ENCODE data around the gene IRAK1.
A peak's percentile ranks its signal among the peaks of the same experiment; 100 is the strongest.

IRAK1 gene

GRCh38 chrX:154039577-154039976 is 19.9 kb upstream of the IRAK1 start:
- peak overlapping the region; percentile 61 for H3K27ac ChIP-seq (ENCODE audit: low read length)
- H3K4me1 ChIP-seq (ENCODE audit: control insufficient read depth in 1 of 2, insufficient read depth in 2 of 2, low read length in 2 of 2): peaks cover 9 to 34% of the 10 kb centered on the region in 2 donors
- no peaks in the 10 kb centered on the region for H3K9me3 ChIP-seq (ENCODE audit: control insufficient read depth in 1 of 2, low read length in 2 of 2)
- no peak overlapping the region for H3K4me3 ChIP-seq (ENCODE audit: low read depth in 1 of 2, low read length in 2 of 2)
- no peaks in the 10 kb centered on the region for H3K27me3 ChIP-seq (ENCODE audit: low read depth, low read length)
- peaks cover 4 to 5% of the 10 kb centered on the region in 2 donors for H3K36me3 ChIP-seq (ENCODE audit: control insufficient read depth in 1 of 2, insufficient read depth in 2 of 2, low read length in 2 of 2)

GRCh38 chrX:154038656-154039055 is 19.0 kb upstream of the IRAK1 start:
- Histone ChIP-seq H3K36me3 (ENCODE audit: control insufficient read depth in 1 of 2, insufficient read depth in 2 of 2, low read length in 2 of 2) (peaks cover 4 to 5% of the 10 kb centered on the region in 2 donors), H3K9me3 (ENCODE audit: control insufficient read depth in 1 of 2, low read length in 2 of 2) (no peaks in the 10 kb centered on the region), H3K4me1 (ENCODE audit: control insufficient read depth in 1 of 2, insufficient read depth in 2 of 2, low read length in 2 of 2) (peaks cover 9 to 32% of the 10 kb centered on the region in 2 donors), H3K4me3 (ENCODE audit: low read depth in 1 of 2, low read length in 2 of 2) (no peak overlapping the region), H3K27ac (ENCODE audit: low read length) (no peak overlapping the region), H3K27me3 (ENCODE audit: low read depth, low read length) (no peaks in the 10 kb centered on the region)

- Histone ChIP-seq H3K27me3 (ENCODE audit: low read depth, low read length) (no peaks in the 10 kb centered on the region), H3K27ac (ENCODE audit: low read length) (no peak overlapping the region), H3K4me1 (ENCODE audit: control insufficient read depth in 1 of 2, insufficient read depth in 2 of 2, low read length in 2 of 2) (peaks cover 9 to 26% of the 10 kb centered on the region in 2 donors), H3K9me3 (ENCODE audit: control insufficient read depth in 1 of 2, low read length in 2 of 2) (no peaks in the 10 kb centered on the region), H3K36me3 (ENCODE audit: control insufficient read depth in 1 of 2, insufficient read depth in 2 of 2, low read length in 2 of 2) (peaks cover 3 to 4% of the 10 kb centered on the region in 2 donors), H3K4me3 (ENCODE audit: low read depth in 1 of 2, low read length in 2 of 2) (no peak overlapping the region)
These were observed 18.1 kb upstream of the IRAK1 start for GRCh38 chrX:154037754-154038153.

GRCh38 chrX:154036513-154036912 is 16.8 kb upstream of the IRAK1 start:
- no peak overlapping the region for H3K27ac ChIP-seq (ENCODE audit: low read length)
- peaks cover 6 to 22% of the 10 kb centered on the region in 2 donors for H3K4me1 ChIP-seq (ENCODE audit: control insufficient read depth in 1 of 2, insufficient read depth in 2 of 2, low read length in 2 of 2)

GRCh38 chrX:154033848-154034247 is 14.1 kb upstream of the IRAK1 start:
- Histone ChIP-seq H3K4me3 (ENCODE audit: low read depth in 1 of 2, low read length in 2 of 2) (no peak overlapping the region), H3K27me3 (ENCODE audit: low read depth, low read length) (no peaks in the 10 kb centered on the region), H3K36me3 (ENCODE audit: control insufficient read depth in 1 of 2, insufficient read depth in 2 of 2, low read length in 2 of 2) (peaks cover 12 to 22% of the 10 kb centered on the region in 2 donors), H3K4me1 (ENCODE audit: control insufficient read depth in 1 of 2, insufficient read depth in 2 of 2, low read length in 2 of 2) (peaks cover 0 to 6% of the 10 kb centered on the region in 2 donors), H3K27ac (ENCODE audit: low read length) (no peak overlapping the region), H3K9me3 (ENCODE audit: control insufficient read depth in 1 of 2, low read length in 2 of 2) (no peaks in the 10 kb centered on the region)

More at GRCh38 chrX:154036513-154036912, 16.8 kb upstream of the IRAK1 start:
- Histone ChIP-seq H3K9me3 (ENCODE audit: control insufficient read depth in 1 of 2, low read length in 2 of 2) (no peaks in the 10 kb centered on the region), H3K4me3 (ENCODE audit: low read depth in 1 of 2, low read length in 2 of 2) (no peak overlapping the region), H3K27me3 (ENCODE audit: low read depth, low read length) (no peaks in the 10 kb centered on the region), H3K36me3 (ENCODE audit: control insufficient read depth in 1 of 2, insufficient read depth in 2 of 2, low read length in 2 of 2) (peaks cover 8 to 10% of the 10 kb centered on the region in 2 donors)

GRCh38 chrX:154032653-154033052 is 13.0 kb upstream of the IRAK1 start:
- Histone ChIP-seq H3K27ac (ENCODE audit: low read length) (no peak overlapping the region), H3K27me3 (ENCODE audit: low read depth, low read length) (no peaks in the 10 kb centered on the region)

GRCh38 chrX:154032160-154032559 is 12.5 kb upstream of the IRAK1 start:
- peaks cover 10 to 25% of the 10 kb centered on the region in 2 donors for H3K36me3 ChIP-seq (ENCODE audit: control insufficient read depth in 1 of 2, insufficient read depth in 2 of 2, low read length in 2 of 2)
- H3K27me3 ChIP-seq (ENCODE audit: low read depth, low read length): no peaks in the 10 kb centered on the region
- H3K4me3 ChIP-seq (ENCODE audit: low read depth in 1 of 2, low read length in 2 of 2): no peak overlapping the region
- no peaks in the 10 kb centered on the region for H3K9me3 ChIP-seq (ENCODE audit: control insufficient read depth in 1 of 2, low read length in 2 of 2)
- peaks cover 0 to 10% of the 10 kb centered on the region in 2 donors for H3K4me1 ChIP-seq (ENCODE audit: control insufficient read depth in 1 of 2, insufficient read depth in 2 of 2, low read length in 2 of 2)
- H3K27ac ChIP-seq (ENCODE audit: low read length): no peak overlapping the region

More at GRCh38 chrX:154032653-154033052, 13.0 kb upstream of the IRAK1 start:
- no peak overlapping the region for H3K4me3 ChIP-seq (ENCODE audit: low read depth in 1 of 2, low read length in 2 of 2)
- H3K4me1 ChIP-seq (ENCODE audit: control insufficient read depth in 1 of 2, insufficient read depth in 2 of 2, low read length in 2 of 2): peaks cover 0 to 10% of the 10 kb centered on the region in 2 donors
- H3K36me3 ChIP-seq (ENCODE audit: control insufficient read depth in 1 of 2, insufficient read depth in 2 of 2, low read length in 2 of 2): peaks cover 10 to 25% of the 10 kb centered on the region in 2 donors
- no peaks in the 10 kb centered on the region for H3K9me3 ChIP-seq (ENCODE audit: control insufficient read depth in 1 of 2, low read length in 2 of 2)

- no peaks in the 10 kb centered on the region for H3K27me3 ChIP-seq (ENCODE audit: low read depth, low read length)
- H3K36me3 ChIP-seq (ENCODE audit: control insufficient read depth in 1 of 2, insufficient read depth in 2 of 2, low read length in 2 of 2): peaks cover 10 to 33% of the 10 kb centered on the region in 2 donors
These were observed 11.1 kb upstream of the IRAK1 start for GRCh38 chrX:154030715-154031305.

GRCh38 chrX:154030266-154030665 is 10.6 kb upstream of the IRAK1 start:
- no peak overlapping the region for H3K27ac ChIP-seq (ENCODE audit: low read length)
- peaks cover 10 to 33% of the 10 kb centered on the region in 2 donors for H3K36me3 ChIP-seq (ENCODE audit: control insufficient read depth in 1 of 2, insufficient read depth in 2 of 2, low read length in 2 of 2)
- no peaks in the 10 kb centered on the region for H3K9me3 ChIP-seq (ENCODE audit: control insufficient read depth in 1 of 2, low read length in 2 of 2)
- H3K27me3 ChIP-seq (ENCODE audit: low read depth, low read length): no peaks in the 10 kb centered on the region
- H3K4me3 ChIP-seq (ENCODE audit: low read depth in 1 of 2, low read length in 2 of 2): no peak overlapping the region
- H3K4me1 ChIP-seq (ENCODE audit: control insufficient read depth in 1 of 2, insufficient read depth in 2 of 2, low read length in 2 of 2): peaks cover 0 to 12% of the 10 kb centered on the region in 2 donors

More at GRCh38 chrX:154030715-154031305, 11.1 kb upstream of the IRAK1 start:
- Histone ChIP-seq H3K27ac (ENCODE audit: low read length) (no peak overlapping the region), H3K4me1 (ENCODE audit: control insufficient read depth in 1 of 2, insufficient read depth in 2 of 2, low read length in 2 of 2) (peaks cover 0 to 13% of the 10 kb centered on the region in 2 donors), H3K9me3 (ENCODE audit: control insufficient read depth in 1 of 2, low read length in 2 of 2) (no peaks in the 10 kb centered on the region), H3K4me3 (ENCODE audit: low read depth in 1 of 2, low read length in 2 of 2) (no peak overlapping the region)

GRCh38 chrX:154029439-154029838 is 9.7 kb upstream of the IRAK1 start:
- Histone ChIP-seq H3K27ac (ENCODE audit: low read length) (no peak overlapping the region), H3K9me3 (ENCODE audit: control insufficient read depth in 1 of 2, low read length in 2 of 2) (no peaks in the 10 kb centered on the region), H3K36me3 (ENCODE audit: control insufficient read depth in 1 of 2, insufficient read depth in 2 of 2, low read length in 2 of 2) (peaks cover 10 to 33% of the 10 kb centered on the region in 2 donors), H3K27me3 (ENCODE audit: low read depth, low read length) (no peaks in the 10 kb centered on the region), H3K4me1 (ENCODE audit: control insufficient read depth in 1 of 2, insufficient read depth in 2 of 2, low read length in 2 of 2) (peaks cover 0 to 7% of the 10 kb centered on the region in 2 donors), H3K4me3 (ENCODE audit: low read depth in 1 of 2, low read length in 2 of 2) (no peak overlapping the region)

- Histone ChIP-seq H3K27me3 (ENCODE audit: low read depth, low read length) (no peaks in the 10 kb centered on the region), H3K36me3 (ENCODE audit: control insufficient read depth in 1 of 2, insufficient read depth in 2 of 2, low read length in 2 of 2) (peaks cover 10 to 33% of the 10 kb centered on the region in 2 donors), H3K27ac (ENCODE audit: low read length) (no peak overlapping the region), H3K4me3 (ENCODE audit: low read depth in 1 of 2, low read length in 2 of 2) (no peak overlapping the region), H3K9me3 (ENCODE audit: control insufficient read depth in 1 of 2, low read length in 2 of 2) (no peaks in the 10 kb centered on the region), H3K4me1 (ENCODE audit: control insufficient read depth in 1 of 2, insufficient read depth in 2 of 2, low read length in 2 of 2) (peaks cover 0 to 7% of the 10 kb centered on the region in 2 donors)
These were observed 8.9 kb upstream of the IRAK1 start for GRCh38 chrX:154028502-154029184.

Measured in muscle layer of duodenum (tissue), 2 donors.